ENCODE results near the gene CAMKMT.
"Not testable (repeated sequence)": the region's sequence is repeated elsewhere in the genome, so short reads cannot be mapped to it uniquely, and the experiment has no call there.

CAMKMT gene

GRCh38 chr2:44559108-44559507, 197.4 kb downstream of the CAMKMT start:
- DNase-seq = no peak

GRCh38 chr2:44560352-44560751, 198.6 kb downstream of the CAMKMT start:
- DNase-seq = no peak

- DNase-seq = no peak
Observed at GRCh38 chr2:44560941-44561340, 199.2 kb downstream of the CAMKMT start.

GRCh38 chr2:44562737-44563136, 201.0 kb downstream of the CAMKMT start:
- no peak for DNase-seq

- DNase-seq = no peak
Observed at GRCh38 chr2:44564752-44565151, 203.0 kb downstream of the CAMKMT start.

- DNase-seq = no peak
Observed at GRCh38 chr2:44566059-44566458, 204.3 kb downstream of the CAMKMT start.

GRCh38 chr2:44569491-44569890, 207.7 kb downstream of the CAMKMT start:
- no peak for DNase-seq

- DNase-seq = no peak
Observed at GRCh38 chr2:44570271-44570670, 208.5 kb downstream of the CAMKMT start.

GRCh38 chr2:44570777-44571176, 209.0 kb downstream of the CAMKMT start:
- no peak for DNase-seq

GRCh38 chr2:44572196-44572900, 210.6 kb downstream of the CAMKMT start:
- no peak for DNase-seq

- no peak for DNase-seq
Observed at GRCh38 chr2:44573996-44574395, 212.2 kb downstream of the CAMKMT start.

- no peak for DNase-seq
Observed at GRCh38 chr2:44578471-44579093, 216.8 kb downstream of the CAMKMT start.

GRCh38 chr2:44579115-44579836, 217.5 kb downstream of the CAMKMT start:
- DNase-seq = no peak

- DNase-seq = no peak
Observed at GRCh38 chr2:44579837-44580230, 218.1 kb downstream of the CAMKMT start.

GRCh38 chr2:44580875-44581515, 219.2 kb downstream of the CAMKMT start:
- no peak for DNase-seq

GRCh38 chr2:44582363-44583008, 220.7 kb downstream of the CAMKMT start:
- DNase-seq = no peak

- not testable (repeated sequence) for DNase-seq
Observed at GRCh38 chr2:44595615-44596014, 233.9 kb downstream of the CAMKMT start.

- DNase-seq = no peak
Observed at GRCh38 chr2:44596537-44597320, 235.0 kb downstream of the CAMKMT start.

- DNase-seq = no peak
Observed at GRCh38 chr2:44598330-44599119, 236.8 kb downstream of the CAMKMT start.

GRCh38 chr2:44599130-44599529, 237.4 kb downstream of the CAMKMT start:
- DNase-seq = no peak

- no peak for DNase-seq
Observed at GRCh38 chr2:44602446-44602845, 240.7 kb downstream of the CAMKMT start.
